PFSK-1 (cell line): Measurements from ENCODE around the gene RHCG.

Experiments
- FOXP2 ChIP-seq: optimal IDR thresholded peaks from 2 replicates; pipeline ENCODE3; 2011; ENCODE audit warnings: borderline replicate concordance, control low read depth, inconsistent platforms; ENCODE audit not compliant: insufficient read depth; ENCODE audit errors: extremely low read length, extremely low read depth
- POLR2AphosphoS5 ChIP-seq: IDR thresholded peaks from 2 replicates; pipeline ENCODE4 v1.6.1; 2012; ENCODE audit warnings: low read depth, mild to moderate bottlenecking, control low read depth, low read length, moderate library complexity
- REST ChIP-seq, 2 experiments: IDR thresholded peaks; 2 replicates each; pipeline versions ENCODE4 v1.6.1 to v1.8.0; 2011 to 2012; ENCODE audit warnings: low read depth in 2 of 2, low read length in 2 of 2, control low read depth in 1 of 2, inconsistent platforms in 1 of 2, mild to moderate bottlenecking in 1 of 2, moderate library complexity in 1 of 2; ENCODE audit not compliant: insufficient read depth in 1 of 2
- SIN3A ChIP-seq: IDR thresholded peaks from 2 replicates; pipeline ENCODE4 v1.6.1; 2012; ENCODE audit warnings: mild to moderate bottlenecking, low read length, moderate library complexity, borderline replicate concordance; ENCODE audit not compliant: insufficient read depth
- TAF1 ChIP-seq: IDR thresholded peaks from 2 replicates; pipeline ENCODE4 v1.6.1; 2012; ENCODE audit warnings: low read length, control low read depth, borderline replicate concordance; ENCODE audit not compliant: insufficient read depth

- TF ChIP-seq TAF1, result no peak
- TF ChIP-seq POLR2AphosphoS5, result no peak
- TF ChIP-seq FOXP2, result no peak
- TF ChIP-seq SIN3A, result no peak
- TF ChIP-seq REST (IDR thresholded peaks at IDR 0.05; ENCODE audit: insufficient read depth in 1 of 2, low read depth in 2 of 2, low read length in 2 of 2), result no peak
Measured at GRCh38 chr15:89497231-89497630, 848 bp upstream of the RHCG start.
